ENCODE data around the gene PRKAR2B.
"Not testable (repeated sequence)": the region's sequence is repeated elsewhere in the genome, so short reads cannot be mapped to it uniquely, and the experiment has no call there.

Gene PRKAR2B

GRCh38 chr7:107143875-107144274, 99.4 kb downstream of the PRKAR2B start:
- H3K27me3 Mint-ChIP-seq, H3K36me3 Mint-ChIP-seq, H3K27ac Mint-ChIP-seq, H3K4me3 Mint-ChIP-seq, H3K9me3 Mint-ChIP-seq, H3K4me1 Mint-ChIP-seq: not testable (repeated sequence)

GRCh38 chr7:107145067-107145838, 100.7 kb downstream of the PRKAR2B start:
- H3K27ac Mint-ChIP-seq = no peak overlapping the region
- no peaks in the 10 kb centered on the region for H3K9me3 Mint-ChIP-seq
- peaks cover 9% of the 10 kb centered on the region for H3K4me1 Mint-ChIP-seq
- H3K36me3 Mint-ChIP-seq = no peaks in the 10 kb centered on the region
- no peak overlapping the region for H3K4me3 Mint-ChIP-seq
- H3K27me3 Mint-ChIP-seq = no peaks in the 10 kb centered on the region

- Mint-ChIP-seq H3K4me3 (no peak overlapping the region), H3K36me3 (no peaks in the 10 kb centered on the region), H3K27me3 (no peaks in the 10 kb centered on the region), H3K9me3 (no peaks in the 10 kb centered on the region), H3K4me1 (peaks cover 9% of the 10 kb centered on the region), H3K27ac (no peak overlapping the region)
Observed at GRCh38 chr7:107147464-107148393, 103.2 kb downstream of the PRKAR2B start.

- Mint-ChIP-seq H3K36me3 (no peaks in the 10 kb centered on the region), H3K9me3 (no peaks in the 10 kb centered on the region), H3K4me1 (peaks cover 9% of the 10 kb centered on the region), H3K4me3 (no peak overlapping the region), H3K27me3 (no peaks in the 10 kb centered on the region), H3K27ac (no peak overlapping the region)
Observed at GRCh38 chr7:107148721-107149120, 104.2 kb downstream of the PRKAR2B start.

GRCh38 chr7:107149863-107150262, 105.4 kb downstream of the PRKAR2B start:
- Mint-ChIP-seq H3K27me3 (no peaks in the 10 kb centered on the region), H3K4me3 (no peak overlapping the region), H3K27ac (no peak overlapping the region), H3K9me3 (no peaks in the 10 kb centered on the region), H3K36me3 (no peaks in the 10 kb centered on the region), H3K4me1 (peaks cover 9% of the 10 kb centered on the region)

GRCh38 chr7:107150375-107151073, 106.0 kb downstream of the PRKAR2B start:
- Mint-ChIP-seq H3K27ac (no peak overlapping the region), H3K4me1 (peaks cover 9% of the 10 kb centered on the region), H3K36me3 (no peaks in the 10 kb centered on the region), H3K9me3 (no peaks in the 10 kb centered on the region), H3K27me3 (no peaks in the 10 kb centered on the region), H3K4me3 (no peak overlapping the region)

- Mint-ChIP-seq H3K4me1 (peaks cover 9% of the 10 kb centered on the region), H3K27ac (no peak overlapping the region), H3K27me3 (no peaks in the 10 kb centered on the region), H3K4me3 (no peak overlapping the region), H3K9me3 (no peaks in the 10 kb centered on the region), H3K36me3 (no peaks in the 10 kb centered on the region)
Observed at GRCh38 chr7:107151538-107151937, 107.0 kb downstream of the PRKAR2B start.

- no peaks in the 10 kb centered on the region for H3K27me3 Mint-ChIP-seq
- peaks cover 9% of the 10 kb centered on the region for H3K4me1 Mint-ChIP-seq
- H3K27ac Mint-ChIP-seq = no peak overlapping the region
- no peak overlapping the region for H3K4me3 Mint-ChIP-seq
- H3K36me3 Mint-ChIP-seq = no peaks in the 10 kb centered on the region
- no peaks in the 10 kb centered on the region for H3K9me3 Mint-ChIP-seq
Observed at GRCh38 chr7:107152011-107152410, 107.5 kb downstream of the PRKAR2B start.

GRCh38 chr7:107154826-107155225, 110.3 kb downstream of the PRKAR2B start:
- H3K4me3 Mint-ChIP-seq = no peak overlapping the region
- no peaks in the 10 kb centered on the region for H3K27me3 Mint-ChIP-seq
- no peak overlapping the region for H3K27ac Mint-ChIP-seq
- no peaks in the 10 kb centered on the region for H3K9me3 Mint-ChIP-seq
- H3K4me1 Mint-ChIP-seq = no peaks in the 10 kb centered on the region
- no peaks in the 10 kb centered on the region for H3K36me3 Mint-ChIP-seq

- not testable (repeated sequence) for H3K9me3 Mint-ChIP-seq, H3K4me3 Mint-ChIP-seq, H3K27ac Mint-ChIP-seq, H3K4me1 Mint-ChIP-seq, H3K36me3 Mint-ChIP-seq, H3K27me3 Mint-ChIP-seq
Observed at GRCh38 chr7:107155726-107156125, 111.2 kb downstream of the PRKAR2B start.

GRCh38 chr7:107157091-107157490, 112.6 kb downstream of the PRKAR2B start:
- no peaks in the 10 kb centered on the region for H3K27me3 Mint-ChIP-seq
- H3K9me3 Mint-ChIP-seq = no peaks in the 10 kb centered on the region
- H3K4me3 Mint-ChIP-seq = no peak overlapping the region
- H3K4me1 Mint-ChIP-seq = no peaks in the 10 kb centered on the region
- H3K27ac Mint-ChIP-seq = no peak overlapping the region
- no peaks in the 10 kb centered on the region for H3K36me3 Mint-ChIP-seq

GRCh38 chr7:107158028-107158427, 113.5 kb downstream of the PRKAR2B start:
- H3K9me3 Mint-ChIP-seq = no peaks in the 10 kb centered on the region
- H3K27ac Mint-ChIP-seq = no peak overlapping the region
- no peaks in the 10 kb centered on the region for H3K4me1 Mint-ChIP-seq
- no peak overlapping the region for H3K4me3 Mint-ChIP-seq
- H3K27me3 Mint-ChIP-seq = no peaks in the 10 kb centered on the region
- no peaks in the 10 kb centered on the region for H3K36me3 Mint-ChIP-seq

GRCh38 chr7:107160389-107160788, 115.9 kb downstream of the PRKAR2B start:
- Mint-ChIP-seq H3K27me3 (no peaks in the 10 kb centered on the region), H3K27ac (no peak overlapping the region), H3K36me3 (no peaks in the 10 kb centered on the region), H3K9me3 (no peaks in the 10 kb centered on the region), H3K4me3 (no peak overlapping the region), H3K4me1 (no peaks in the 10 kb centered on the region)

GRCh38 chr7:107161415-107161814, 116.9 kb downstream of the PRKAR2B start:
- Mint-ChIP-seq H3K4me3 (no peak overlapping the region), H3K4me1 (peaks cover 7% of the 10 kb centered on the region)

GRCh38 chr7:107162475-107162874, 118.0 kb downstream of the PRKAR2B start:
- no peaks in the 10 kb centered on the region for H3K36me3 Mint-ChIP-seq
- H3K9me3 Mint-ChIP-seq = no peaks in the 10 kb centered on the region
- H3K27ac Mint-ChIP-seq = no peak overlapping the region
- no peak overlapping the region for H3K4me3 Mint-ChIP-seq
- peaks cover 16% of the 10 kb centered on the region for H3K4me1 Mint-ChIP-seq
- H3K27me3 Mint-ChIP-seq = no peaks in the 10 kb centered on the region

More at GRCh38 chr7:107161415-107161814, 116.9 kb downstream of the PRKAR2B start:
- H3K27ac Mint-ChIP-seq = no peak overlapping the region
- no peaks in the 10 kb centered on the region for H3K36me3 Mint-ChIP-seq
- H3K9me3 Mint-ChIP-seq = no peaks in the 10 kb centered on the region
- no peaks in the 10 kb centered on the region for H3K27me3 Mint-ChIP-seq

- H3K36me3 Mint-ChIP-seq = no peaks in the 10 kb centered on the region
- peaks cover 17% of the 10 kb centered on the region for H3K4me1 Mint-ChIP-seq
- H3K4me3 Mint-ChIP-seq = no peak overlapping the region
- H3K27ac Mint-ChIP-seq = no peak overlapping the region
- no peaks in the 10 kb centered on the region for H3K27me3 Mint-ChIP-seq
- H3K9me3 Mint-ChIP-seq = no peaks in the 10 kb centered on the region
Observed at GRCh38 chr7:107164092-107164491, 119.6 kb downstream of the PRKAR2B start.

Data from activated naive CD4-positive, alpha-beta T cell treated with anti-CD3 and anti-CD28 coated beads, Interleukin-2, amount 50 U/mL, for 24 hours (primary cell).